ENCODE data around the gene ARID5A.
"Not testable (repeated sequence)": the region's sequence is repeated elsewhere in the genome, so short reads cannot be mapped to it uniquely, and the experiment has no call there.

Gene ARID5A

GRCh38 chr2:96536445-96537065 is at the start of gene ARID5A:
ARID5A (plus strand) TSS chr2:96536752; CDS start chr2:96536827, 75 bp downstream.
- DNase-seq, result peak; percentile 58

DNA sequence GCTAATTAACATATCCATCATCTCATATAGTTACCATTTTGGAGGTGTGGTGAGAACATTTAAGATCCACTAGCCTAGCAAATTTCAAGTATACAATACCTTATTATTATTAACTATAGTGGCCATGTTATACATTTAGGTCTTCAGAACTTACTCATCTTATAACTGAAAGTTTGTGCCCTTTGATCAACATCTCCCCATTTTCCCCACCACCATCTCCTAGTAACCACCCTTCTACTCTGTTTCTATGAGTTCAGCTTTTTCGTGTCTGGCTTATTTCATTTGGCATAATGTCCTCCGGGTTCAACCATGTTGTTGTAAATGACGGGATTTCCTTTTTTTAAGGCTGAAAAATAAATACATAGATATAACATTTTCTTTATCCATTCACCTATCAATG is 47.3 kb upstream of the ARID5A start:
- DNase-seq, result no peak

DNA sequence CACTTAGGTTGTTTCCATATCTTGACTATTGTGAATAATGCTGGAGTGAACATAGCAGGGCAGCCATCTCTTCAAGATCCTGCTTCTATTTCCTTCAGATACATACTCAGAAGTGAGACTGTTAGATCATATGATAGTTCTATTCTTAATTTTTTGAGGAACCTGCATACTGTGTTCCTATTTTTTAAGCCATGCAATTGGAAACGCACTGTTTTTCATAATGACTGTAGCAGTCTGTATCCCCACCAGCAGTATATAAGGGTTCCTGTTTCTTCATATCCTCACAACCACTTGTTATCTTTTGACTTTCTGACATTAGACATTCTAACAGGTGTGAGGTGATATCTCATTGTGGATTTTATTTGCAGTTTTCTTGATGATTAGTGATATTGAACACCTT is 46.9 kb upstream of the ARID5A start:
- DNase-seq, result no peak

DNA sequence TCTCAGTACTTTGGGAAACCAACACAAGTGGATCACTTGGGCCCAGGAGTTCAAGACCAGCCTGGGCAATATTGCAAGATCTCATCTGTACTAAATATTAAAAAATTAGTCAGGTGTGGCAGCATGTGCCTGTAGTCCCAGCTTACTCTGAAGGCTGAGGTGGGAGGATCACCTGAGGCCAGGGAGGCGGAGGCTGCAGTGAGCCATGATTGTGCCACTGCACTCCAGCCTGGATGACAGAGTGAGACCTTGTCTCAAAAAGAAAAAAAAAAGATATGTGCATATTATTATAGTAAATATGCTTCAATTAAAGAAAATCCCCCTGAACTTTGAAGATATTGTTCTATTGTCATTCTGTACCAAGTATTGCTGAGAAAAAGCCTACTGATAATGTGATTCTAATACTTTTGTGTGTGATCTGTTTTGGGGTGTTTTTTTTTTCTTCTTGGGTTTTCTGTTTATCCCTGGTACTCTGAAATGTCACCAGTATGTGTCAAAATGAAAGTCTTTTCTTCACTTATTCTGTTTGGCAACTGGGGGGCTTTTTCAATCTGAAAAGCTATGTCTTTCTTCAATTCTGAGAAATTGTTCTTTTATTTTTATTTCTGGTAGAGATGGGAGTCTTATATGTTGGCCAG is 44.6 kb upstream of the ARID5A start:
- no peak for DNase-seq

DNA sequence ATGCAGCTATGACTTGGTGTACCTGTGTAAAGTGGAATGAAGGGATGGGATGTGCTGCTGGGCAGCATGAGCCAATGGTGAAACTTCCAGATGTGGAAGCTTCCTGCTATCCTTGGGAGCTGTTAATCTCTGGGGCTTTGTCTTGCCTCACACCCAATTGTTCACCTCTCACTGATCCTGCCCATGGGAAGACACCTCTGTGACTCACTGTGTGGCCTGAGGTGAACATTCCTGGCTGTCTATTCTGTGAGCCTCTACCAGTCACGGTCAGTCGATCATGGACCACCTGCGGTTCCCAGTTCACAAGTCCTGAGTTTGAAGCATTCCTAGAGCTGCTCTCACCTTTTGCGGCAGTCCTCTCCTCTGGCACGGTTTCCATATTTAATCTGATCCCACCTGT is 43.5 kb upstream of the ARID5A start:
- DNase-seq, result no peak

DNA sequence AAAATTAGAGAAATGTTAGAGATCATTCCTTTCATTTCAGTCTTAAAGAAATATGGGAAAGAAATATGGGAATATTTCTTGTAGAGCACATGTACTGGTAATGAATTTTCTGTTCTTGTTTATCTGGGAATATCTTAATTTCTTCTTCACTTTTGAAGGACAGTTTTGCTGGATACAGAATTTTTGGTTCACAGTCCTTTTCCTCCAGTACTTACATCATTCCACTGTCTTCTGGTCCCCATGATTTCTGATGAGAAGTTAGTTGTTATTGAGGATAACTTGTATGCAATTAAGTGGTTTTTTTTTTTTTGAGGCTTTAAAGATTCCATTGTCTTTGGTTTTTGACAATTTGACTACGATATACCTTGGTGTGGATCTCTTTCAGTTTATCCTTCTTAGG is 42.4 kb upstream of the ARID5A start:
- DNase-seq, result no peak

GRCh38 chr2:96495982-96496629 is 40.4 kb upstream of the ARID5A start:
- no peak for DNase-seq

- DNase-seq, result no peak
These were observed 38.5 kb upstream of the ARID5A start for GRCh38 chr2:96498021-96498431.

DNA sequence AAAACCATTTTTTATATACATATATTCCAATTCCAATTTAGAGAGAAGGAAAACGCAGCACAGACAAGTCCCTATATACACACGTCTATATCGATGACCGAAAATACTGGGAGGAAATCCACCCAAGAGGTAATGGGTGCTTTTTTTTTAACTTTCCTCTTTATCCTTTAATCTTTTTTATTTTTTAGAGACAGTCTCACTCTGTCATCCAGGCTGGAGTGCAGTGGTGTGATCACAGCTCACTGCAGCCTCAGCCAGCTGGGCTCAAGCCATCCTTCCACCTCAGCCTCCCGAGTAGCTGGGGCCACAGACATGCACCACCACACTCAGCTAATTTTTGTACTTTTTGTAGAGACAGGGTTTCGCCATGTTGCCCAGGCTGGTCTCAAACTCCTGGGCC is 37.9 kb upstream of the ARID5A start:
- not testable (repeated sequence) for DNase-seq

GRCh38 chr2:96499061-96499960 is 37.2 kb upstream of the ARID5A start:
- no peak for DNase-seq

DNA sequence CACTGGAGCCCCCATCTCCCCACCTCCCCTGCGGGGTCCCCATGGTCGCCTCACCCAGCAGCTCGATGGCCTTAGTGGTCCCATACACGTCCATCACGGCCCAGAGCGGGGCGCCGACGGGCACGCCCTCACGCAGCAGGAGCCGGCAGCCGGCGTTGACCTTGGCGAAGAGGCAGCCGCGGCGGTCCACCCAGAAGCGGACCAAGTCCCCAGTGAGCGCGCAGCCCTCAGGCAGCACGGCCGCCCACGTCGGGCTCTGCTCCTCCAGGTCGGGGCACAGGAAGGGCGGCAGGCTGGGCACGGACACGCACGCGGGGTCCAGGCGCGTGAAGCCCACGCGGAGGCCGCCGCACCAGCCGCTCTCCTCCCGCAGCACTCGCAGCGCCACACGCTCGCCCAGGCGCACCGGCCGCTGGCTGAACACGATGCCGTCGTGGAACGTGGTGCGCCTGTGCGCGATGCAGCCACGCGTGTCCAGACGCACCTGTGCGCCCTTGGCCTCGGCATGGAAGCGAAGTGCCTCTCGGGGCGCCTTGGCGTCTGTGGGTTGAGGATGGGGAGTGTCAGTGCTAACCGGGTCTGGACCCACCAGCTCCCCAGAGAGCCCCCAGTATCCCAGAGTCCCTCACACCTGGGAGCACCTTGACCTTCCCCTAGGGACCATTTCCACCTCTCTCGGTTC is 36.0 kb upstream of the ARID5A start:
- DNase-seq, result no peak

DNA sequence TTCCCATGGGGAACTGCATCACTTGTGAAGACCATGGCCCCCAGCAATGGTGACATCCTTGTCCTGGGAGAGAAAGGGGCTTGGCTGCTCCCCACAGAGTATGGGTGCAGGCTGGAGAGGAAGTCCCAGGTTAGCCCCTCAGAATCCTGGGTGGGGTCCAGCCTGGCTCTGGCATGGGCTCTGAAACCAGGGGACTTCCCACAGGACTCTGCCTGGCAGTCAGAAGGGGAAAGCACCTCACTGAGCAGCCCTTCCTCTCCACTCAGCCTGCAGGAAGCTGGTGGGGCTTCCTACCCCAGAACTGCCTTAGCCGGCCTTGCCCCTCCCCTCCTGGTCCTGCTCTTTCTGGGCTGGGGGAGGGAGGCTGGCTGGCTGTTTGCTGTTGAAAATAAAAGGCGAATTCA is 35.1 kb upstream of the ARID5A start:
- DNase-seq, result no peak

- no peak for DNase-seq
These were observed 34.4 kb upstream of the ARID5A start for GRCh38 chr2:96501886-96502810.

- no peak for DNase-seq
These were observed 33.5 kb upstream of the ARID5A start for GRCh38 chr2:96502891-96503636.

DNA sequence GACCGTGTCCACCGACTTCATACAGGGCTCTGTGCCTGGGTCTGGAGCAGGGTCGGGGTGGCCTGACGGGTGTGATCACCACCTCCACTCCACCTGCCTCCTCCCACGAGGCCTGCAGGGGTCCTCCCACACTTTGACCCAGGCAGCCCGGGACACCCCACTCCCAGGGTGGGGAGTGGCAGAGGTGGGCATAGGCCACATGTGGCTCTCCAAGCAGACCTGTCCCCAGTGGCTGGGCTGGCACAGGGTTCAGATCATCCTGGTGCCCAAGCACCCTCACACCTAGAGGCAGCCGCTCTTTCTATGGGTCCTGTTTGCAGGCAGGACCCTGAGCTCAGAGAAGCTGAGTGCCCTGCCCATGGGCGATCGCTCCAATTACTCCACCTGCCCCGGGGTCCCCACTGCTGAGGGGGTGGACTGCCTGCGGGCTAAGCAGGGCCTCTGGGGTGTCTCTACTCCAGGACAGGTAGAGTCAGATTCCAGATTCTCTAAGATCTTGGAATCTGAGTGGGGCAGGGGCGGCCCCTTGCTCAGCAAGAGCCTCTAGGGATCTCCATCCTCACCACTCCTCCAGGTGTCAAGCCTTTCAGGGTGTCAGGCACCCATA is 32.8 kb upstream of the ARID5A start:
- DNase-seq, result no peak

GRCh38 chr2:96505231-96505889 is 31.2 kb upstream of the ARID5A start, which contains the start of gene NEURL3:
NEURL3 (minus strand) TSS chr2:96505357; CDS start chr2:96505286, 71 bp downstream.
- no peak for DNase-seq

DNA sequence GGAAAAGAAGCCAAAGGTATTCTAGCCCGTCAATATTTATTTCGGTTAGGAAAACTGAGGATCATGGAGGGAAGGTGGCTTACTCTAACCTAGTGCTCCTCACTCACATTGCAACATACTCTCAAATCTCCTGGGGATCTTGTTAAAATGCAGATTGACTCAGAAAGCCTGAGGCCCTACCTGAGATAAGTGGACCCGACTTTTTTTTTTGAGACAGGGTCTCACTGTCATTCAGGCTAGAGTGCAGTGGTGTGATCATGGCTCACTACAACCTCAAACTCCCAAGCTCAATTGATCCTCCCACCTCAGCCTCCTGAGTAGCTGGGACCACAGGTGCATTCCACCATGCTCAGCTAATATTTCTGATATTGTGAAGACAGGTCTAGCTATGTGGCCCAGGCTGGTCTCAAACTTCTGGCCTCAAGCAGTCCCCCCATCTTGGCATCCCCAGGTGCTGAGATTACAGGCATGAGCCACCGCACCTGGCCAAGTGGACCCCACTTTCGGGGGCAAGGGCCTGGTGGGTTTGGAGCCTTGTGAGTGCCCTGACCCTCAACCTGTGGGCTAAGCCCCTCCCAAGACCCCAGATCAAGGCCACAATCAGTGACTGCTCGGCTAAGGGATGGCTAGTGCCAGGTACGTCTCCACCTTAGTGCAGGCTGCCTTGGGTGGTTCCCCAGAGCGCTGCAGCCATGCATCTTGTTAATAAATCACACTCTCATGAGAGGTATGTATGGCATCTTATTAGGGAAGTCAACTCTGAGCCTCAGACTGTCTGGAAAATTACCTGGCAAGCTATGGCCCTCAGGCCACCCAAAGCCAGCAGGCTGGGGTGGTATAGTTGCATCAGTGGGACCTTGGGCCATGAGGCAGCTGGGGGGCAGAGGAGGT is 30.3 kb upstream of the ARID5A start:
- no peak for DNase-seq

DNA sequence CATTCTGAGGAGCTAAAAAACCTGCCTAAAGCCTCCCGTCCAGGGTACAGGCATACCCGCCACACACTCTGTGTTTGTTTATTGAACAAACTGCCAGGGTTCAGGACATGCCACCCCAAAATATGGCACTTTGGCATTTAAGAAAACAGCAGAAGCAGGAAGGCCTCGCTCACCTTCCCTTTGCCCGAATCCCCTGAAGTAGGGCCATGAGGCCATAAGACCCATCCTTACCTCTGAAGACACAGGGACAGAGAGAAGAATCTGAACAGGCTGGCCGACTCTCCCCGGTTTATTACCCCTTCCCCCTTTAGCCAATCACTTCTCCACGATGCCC is 29.7 kb upstream of the ARID5A start:
- no peak for DNase-seq

Data from GF-D8 (cell line).